ENCODE results near the gene CYP1A1. TPM values are rescaled to one million over a fixed set of nuclear protein-coding genes. Genes with fewer than 3 reads are reported as not detected.

The CYP1A1 gene
- total RNA-seq, 3 donors from 2014 or later: 0.80 to 32.1 (median 4.8) TPM

DNA sequence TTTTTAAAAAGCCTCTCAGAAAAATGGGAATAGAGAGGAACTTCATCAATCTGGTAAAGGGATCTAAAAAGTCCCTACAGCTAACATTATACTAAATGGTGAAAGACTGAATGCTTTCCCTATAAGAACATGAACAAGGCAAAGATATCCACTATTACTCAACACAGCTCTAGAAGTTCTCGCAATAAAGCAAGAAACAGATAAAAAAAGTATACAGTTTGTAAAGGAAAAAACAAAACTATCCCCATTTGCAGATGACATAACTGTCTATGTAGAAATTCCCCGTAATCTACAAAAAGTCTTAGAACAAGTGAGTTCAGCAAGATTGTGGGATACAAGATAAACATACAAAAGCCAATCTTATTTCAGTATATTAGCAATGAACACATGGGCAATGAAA lies 44.9 kb downstream of the CYP1A1 start:
- Histone ChIP-seq H3K27ac (no peak overlapping the region), H3K27me3 (no peaks in the 10 kb centered on the region), H3K9me3 (no peaks in the 10 kb centered on the region), H3K4me3 (no peak overlapping the region), H3K36me3 (no peaks in the 10 kb centered on the region), H3K4me1 (no peaks in the 10 kb centered on the region)
- no peak for TF ChIP-seq POLR2A (IDR thresholded peaks at IDR 0.05)
- TF ChIP-seq POLR2AphosphoS5 (IDR thresholded peaks at IDR 0.05): no peak
- TF ChIP-seq, protein P1, sequence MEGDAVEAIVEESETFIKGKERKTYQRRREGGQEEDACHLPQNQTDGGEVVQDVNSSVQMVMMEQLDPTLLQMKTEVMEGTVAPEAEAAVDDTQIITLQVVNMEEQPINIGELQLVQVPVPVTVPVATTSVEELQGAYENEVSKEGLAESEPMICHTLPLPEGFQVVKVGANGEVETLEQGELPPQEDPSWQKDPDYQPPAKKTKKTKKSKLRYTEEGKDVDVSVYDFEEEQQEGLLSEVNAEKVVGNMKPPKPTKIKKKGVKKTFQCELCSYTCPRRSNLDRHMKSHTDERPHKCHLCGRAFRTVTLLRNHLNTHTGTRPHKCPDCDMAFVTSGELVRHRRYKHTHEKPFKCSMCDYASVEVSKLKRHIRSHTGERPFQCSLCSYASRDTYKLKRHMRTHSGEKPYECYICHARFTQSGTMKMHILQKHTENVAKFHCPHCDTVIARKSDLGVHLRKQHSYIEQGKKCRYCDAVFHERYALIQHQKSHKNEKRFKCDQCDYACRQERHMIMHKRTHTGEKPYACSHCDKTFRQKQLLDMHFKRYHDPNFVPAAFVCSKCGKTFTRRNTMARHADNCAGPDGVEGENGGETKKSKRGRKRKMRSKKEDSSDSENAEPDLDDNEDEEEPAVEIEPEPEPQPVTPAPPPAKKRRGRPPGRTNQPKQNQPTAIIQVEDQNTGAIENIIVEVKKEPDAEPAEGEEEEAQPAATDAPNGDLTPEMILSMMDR (IDR thresholded peaks at IDR 0.05): no peak
- no peak for DNase-seq (ENCODE audit: low spot score in 2 of 2)
- intact Hi-C loops (cut with DNase I; ENCODE audit: low total_unique reads): no loop called here

DNA sequence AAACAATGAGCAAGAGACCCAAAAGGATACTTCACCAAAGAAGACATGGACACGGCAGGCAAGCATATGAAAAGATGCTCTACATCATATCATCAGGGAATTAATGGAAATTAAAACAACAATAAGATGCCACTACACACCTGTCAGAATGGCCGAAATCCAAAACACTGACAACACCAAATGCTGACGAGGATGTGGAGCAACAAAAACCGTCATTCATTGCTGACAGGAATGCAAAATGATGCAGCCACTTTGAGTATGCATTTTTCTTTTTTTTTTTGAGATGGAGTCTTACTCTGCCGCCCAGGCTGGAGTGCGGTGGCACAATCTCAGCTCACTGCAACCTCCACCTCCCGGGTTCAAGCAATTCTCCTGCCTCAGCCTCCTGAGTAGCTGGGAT lies 48.5 kb downstream of the CYP1A1 start:
- Histone ChIP-seq H3K4me1 (no peaks in the 10 kb centered on the region), H3K36me3 (no peaks in the 10 kb centered on the region), H3K9me3 (no peaks in the 10 kb centered on the region), H3K27me3 (no peaks in the 10 kb centered on the region), H3K4me3 (no peak overlapping the region), H3K27ac (no peak overlapping the region)
- DNase-seq (ENCODE audit: low spot score in 2 of 2): no peak
- no peak for TF ChIP-seq POLR2A (IDR thresholded peaks at IDR 0.05)
- no peak for TF ChIP-seq POLR2AphosphoS5 (IDR thresholded peaks at IDR 0.05)
- TF ChIP-seq, protein P1 (IDR thresholded peaks at IDR 0.05): no peak
- intact Hi-C loops (cut with DNase I; ENCODE audit: low total_unique reads): no loop called here

DNA sequence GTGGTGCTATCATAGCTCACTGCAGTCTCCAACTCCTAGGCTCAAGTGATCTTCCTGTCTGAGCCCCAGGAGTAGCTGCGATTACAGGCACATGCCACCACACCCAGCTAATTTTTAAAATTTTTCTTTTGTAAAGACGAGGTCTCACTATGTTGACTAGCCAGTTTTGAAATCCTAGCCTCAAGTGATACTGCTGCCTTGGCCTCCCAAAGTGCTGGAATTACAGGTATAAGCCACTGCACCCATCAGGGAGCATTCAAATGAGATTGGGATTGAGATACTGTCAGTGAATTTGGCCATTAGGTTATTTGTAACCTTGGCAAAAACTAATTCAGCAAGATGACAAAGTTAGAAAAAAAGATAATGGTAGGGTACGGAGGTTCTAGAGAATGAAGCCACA lies 51.2 kb downstream of the CYP1A1 start:
- Histone ChIP-seq H3K36me3 (no peaks in the 10 kb centered on the region), H3K9me3 (no peaks in the 10 kb centered on the region), H3K4me3 (no peak overlapping the region), H3K27ac (no peak overlapping the region), H3K27me3 (no peaks in the 10 kb centered on the region), H3K4me1 (no peaks in the 10 kb centered on the region)
- DNase-seq (ENCODE audit: low spot score in 2 of 2): no peak
- TF ChIP-seq POLR2A (IDR thresholded peaks at IDR 0.05) (no peak), POLR2AphosphoS5 (IDR thresholded peaks at IDR 0.05) (no peak)
- TF ChIP-seq, protein P1 (IDR thresholded peaks at IDR 0.05): no peak
- intact Hi-C loops (cut with DNase I; ENCODE audit: low total_unique reads): no loop called here

DNA sequence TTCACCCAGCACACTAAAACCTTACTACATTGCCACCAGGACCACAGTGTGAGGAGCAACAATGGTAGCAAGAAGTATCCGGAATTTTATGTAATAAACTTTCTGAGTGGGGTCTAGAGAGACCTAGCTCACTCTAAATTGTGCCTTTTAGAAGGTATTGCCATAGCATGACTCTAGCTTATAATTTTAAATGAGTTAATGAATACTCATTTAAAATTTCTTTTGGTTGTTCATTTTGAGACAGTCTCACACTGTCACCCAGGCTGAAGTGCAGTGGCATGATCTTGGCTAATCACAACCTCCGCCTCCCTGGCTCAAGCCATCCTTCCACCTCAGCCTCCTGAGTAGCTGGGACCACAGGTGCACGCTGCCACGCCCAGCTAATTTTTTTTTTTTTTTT lies 55.7 kb downstream of the CYP1A1 start:
- intact Hi-C loops (cut with DNase I; ENCODE audit: low total_unique reads): no loop called here
- Histone ChIP-seq H3K4me3 (no peak overlapping the region), H3K4me1 (peaks cover 0 to under 1% of the 10 kb centered on the region in 2 donors), H3K27ac (no peak overlapping the region), H3K9me3 (no peaks in the 10 kb centered on the region), H3K36me3 (peaks cover 5% of the 10 kb centered on the region), H3K27me3 (no peaks in the 10 kb centered on the region)
- no peak for DNase-seq (ENCODE audit: low spot score in 2 of 2)
- no peak for TF ChIP-seq POLR2A (IDR thresholded peaks at IDR 0.05)
- TF ChIP-seq, protein P1 (IDR thresholded peaks at IDR 0.05): no peak

Other genes starting within 250 kb of the CYP1A1 start
- 1 to 10 TPM; 5.2 to 6.0 (median 5.9) TPM for gene ARID3B, start 184.3 kb downstream of the CYP1A1 start, total RNA-seq
- gene CLK3, start 109.7 kb downstream of the CYP1A1 start, total RNA-seq: 100 to 1,000 TPM in 2 of 3 donors, 10 to 100 TPM in 1; 99.2 to 110 (median 101) TPM
- 10 to 100 TPM; 13.8 to 21.7 (median 20.3) TPM for gene EDC3, start 29.5 kb downstream of the CYP1A1 start, total RNA-seq
- not detected for gene CYP1A2, start 23.3 kb upstream of the CYP1A1 start, total RNA-seq
- 10 to 100 TPM; 18.7 to 26.2 (median 18.7) TPM for gene CSK, start 56.6 kb upstream of the CYP1A1 start, total RNA-seq
- under 1 TPM in 1 of 3 donors, not detected in 2; 0.15 TPM for gene LMAN1L, start 87.3 kb upstream of the CYP1A1 start, total RNA-seq
- gene CPLX3, start 101.1 kb upstream of the CYP1A1 start, total RNA-seq: under 1 TPM in 1 of 3 donors, not detected in 2; 0.66 TPM
- 10 to 100 TPM; 28.3 to 48.8 (median 48.0) TPM for gene ULK3, start 117.6 kb upstream of the CYP1A1 start, total RNA-seq
- gene SCAMP2, start 147.8 kb upstream of the CYP1A1 start, total RNA-seq: 10 to 100 TPM; 49.5 to 71.4 (median 69.4) TPM
- 10 to 100 TPM; 42.7 to 70.1 (median 48.3) TPM for gene MPI, start 164.5 kb upstream of the CYP1A1 start, total RNA-seq
- 10 to 100 TPM; 51.4 to 72.0 (median 54.1) TPM for gene FAM219B, start 181.3 kb upstream of the CYP1A1 start, total RNA-seq
- 10 to 100 TPM; 55.6 to 73.8 (median 58.3) TPM for gene COX5A, start 212.5 kb upstream of the CYP1A1 start, total RNA-seq
- 10 to 100 TPM in 2 of 3 donors, 1 to 10 TPM in 1; 7.6 to 17.1 (median 13.1) TPM for gene RPP25, start 231.2 kb upstream of the CYP1A1 start, total RNA-seq

Data from breast epithelium (tissue), 4 donors.